K562 (cell line): Measurements from ENCODE around the gene PTH1R. TPM values are rescaled to one million over a fixed set of nuclear protein-coding genes. Genes with fewer than 3 reads are reported as not detected.

Experiments
- ATF7 ChIP-seq: fragments of 450-650 bp; IDR thresholded peaks from 2 replicates; pipeline ENCODE4 v1.7.1; 2014; ENCODE audit warnings: mild to moderate bottlenecking, moderate library complexity
- DIDO1 ChIP-seq: fragments of 450-650 bp; IDR thresholded peaks from 2 replicates; pipeline ENCODE4 v1.6.1; 2016; ENCODE audit warnings: low read depth, missing biosample characterization, missing genetic modification characterization
- GABPB1 ChIP-seq: sonication (generic); formaldehyde crosslinking; IDR thresholded peaks from 2 replicates; pipeline ENCODE4 v1.8.0; 2022; ENCODE audit warnings: mild to moderate bottlenecking, missing genetic modification reagents
- GATA2 ChIP-seq: sonication (generic); formaldehyde crosslinking; IDR thresholded peaks from 2 replicates; pipeline ENCODE4 v1.4.0; 2020; ENCODE audit warnings: mild to moderate bottlenecking, missing genetic modification reagents
- NCOA2 ChIP-seq, 2 experiments: fragments of 450-650 bp; IDR thresholded peaks; 2 replicates each; pipeline ENCODE4 v1.6.1; 2018; ENCODE audit warnings: mild to moderate bottlenecking in 2 of 2, moderate library complexity in 1 of 2; ENCODE audit not compliant: partially characterized antibody in 2 of 2
- PCBP1 ChIP-seq: fragments of 200-400 bp; formaldehyde crosslinking; IDR thresholded peaks from 2 replicates; pipeline ENCODE4 v1.6.1; 2018; ENCODE audit warnings: mild to moderate bottlenecking, low read depth, low read length; ENCODE audit not compliant: poor library complexity, severe bottlenecking
- POU5F1 ChIP-seq: fragments of 150-350 bp; IDR thresholded peaks from 2 replicates; pipeline ENCODE4 v1.6.1; 2014; ENCODE audit warnings: borderline replicate concordance, low read length, low read depth, mild to moderate bottlenecking; ENCODE audit not compliant: partially characterized antibody
- RBBP5 ChIP-seq: fragments of 200-600 bp; sonication (generic); IDR thresholded peaks from 2 replicates; pipeline ENCODE4 v1.6.1; 2012; ENCODE audit warnings: borderline replicate concordance, mild to moderate bottlenecking, low read length, control low read depth, inconsistent platforms; ENCODE audit not compliant: insufficient read depth, poor library complexity, severe bottlenecking
- TCF7 ChIP-seq: sonication (generic); IDR thresholded peaks from 2 replicates; pipeline ENCODE4 v1.6.1; 2016; ENCODE audit warnings: antibody characterized with exemption, borderline replicate concordance
- ZBED1 ChIP-seq: IDR thresholded peaks from 2 replicates; pipeline ENCODE4 v1.6.1; 2014
- ZFP1 ChIP-seq: fragments of 450-650 bp; formaldehyde crosslinking; IDR thresholded peaks from 2 replicates; pipeline ENCODE4 v1.4.0; 2020; ENCODE audit warnings: mild to moderate bottlenecking, mixed read lengths
- ZNF445 ChIP-seq: fragments of 250-450 bp; sonication (Bioruptor Pico); IDR thresholded peaks from 2 replicates; pipeline ENCODE4 v1.4.0; 2020; ENCODE audit warnings: low read depth, mild to moderate bottlenecking, moderate library complexity
- polyA plus RNA-seq, 8 experiments: library from polyadenylated mRNA; depleted of rRNA in 4 of 8; stranded (reverse) in 5 of 8; unstranded in 3 of 8; fragments of >200 nt; fragmentation: Nextera tagmentation in 2 of 8; fragmentation: Illumina TruSeq in 1 of 8; extraction: Ambion mirVana in 2 of 8; extraction: Trizol in 1 of 8; gene quantifications; 2 replicates each; pipeline versions ENCODE4 v1.2.1 to v1.2.3, GENCODE V29; 2011 to 2014; ENCODE audit warnings: inconsistent platforms in 1 of 8, missing spikeins in 1 of 8
- total RNA-seq, 7 experiments: library from RNA; depleted of rRNA in 6 of 7; stranded (reverse); fragments of >200 nt in 6 of 7; fragmentation: Illumina TruSeq in 2 of 7; extraction: Trizol in 2 of 7; gene quantifications; 2 replicates each; pipeline versions ENCODE4 v1.2.1 to v1.2.3, GENCODE V29; 2011 to 2021; ENCODE audit warnings: low replicate concordance in 1 of 7
- TF ChIP-seq, protein P1 (sequence below), 2 experiments: IDR thresholded peaks in 1 of 2; conservative IDR thresholded peaks in 1 of 2; 2 replicates each; pipeline ENCODE4 v1.6.1; 2016; ENCODE audit warnings: low read depth in 2 of 2, mild to moderate bottlenecking in 1 of 2, missing compliant biosample characterization in 1 of 2, missing genetic modification characterization in 1 of 2, moderate library complexity in 1 of 2
- TF ChIP-seq, protein P2 (sequence below): fragments of 150-350 bp; IDR thresholded peaks from 2 replicates; pipeline ENCODE4 v1.6.1; 2014; ENCODE audit warnings: low read depth, mild to moderate bottlenecking, low read length, borderline replicate concordance
- TF ChIP-seq, protein P3 (sequence below): fragments of 250-450 bp; sonication (Bioruptor Pico); IDR thresholded peaks from 2 replicates; pipeline ENCODE4 v1.5.0; 2021; ENCODE audit warnings: mild to moderate bottlenecking, borderline replicate concordance

The PTH1R gene
- total and polyA plus RNA-seq, 9 of the 15 experiments (the other 6 are each of a cell fraction or from before 2014, with no cell fraction given) = not detected

DNA sequence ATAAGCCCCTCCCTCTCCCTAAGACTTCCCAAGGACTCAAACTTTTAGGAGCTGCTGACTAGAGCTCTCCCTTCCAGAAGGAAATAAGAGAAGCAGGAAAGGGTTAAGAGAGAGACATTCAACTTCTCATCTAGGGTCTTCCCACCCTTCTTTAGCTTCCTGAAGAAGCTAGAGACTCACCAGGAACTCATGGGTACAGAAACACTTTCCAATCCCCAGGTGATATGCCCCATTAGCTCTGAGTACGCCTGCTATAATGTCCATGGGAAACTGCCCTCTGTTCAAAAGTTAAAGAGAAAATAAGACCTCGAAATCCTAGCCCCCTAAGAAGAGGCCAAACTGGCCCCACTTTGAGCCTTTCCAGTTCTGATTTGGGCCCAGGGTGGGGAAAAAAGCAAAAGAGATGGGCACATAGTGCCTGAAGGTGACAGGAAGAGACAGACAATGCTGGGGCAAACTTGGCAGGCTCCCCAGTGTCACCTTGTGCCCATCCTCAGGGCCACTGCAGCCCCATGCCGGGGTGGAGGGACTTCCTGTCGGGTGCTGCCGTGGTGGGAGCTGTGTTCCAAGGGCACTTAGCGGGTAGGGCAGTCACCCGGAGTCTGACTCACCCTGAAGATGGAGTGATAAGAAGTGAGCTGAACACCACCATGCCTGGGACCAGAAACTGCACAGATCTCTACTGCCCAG is 69.5 kb downstream of the PTH1R start (continued):
- TF ChIP-seq, protein P1, sequence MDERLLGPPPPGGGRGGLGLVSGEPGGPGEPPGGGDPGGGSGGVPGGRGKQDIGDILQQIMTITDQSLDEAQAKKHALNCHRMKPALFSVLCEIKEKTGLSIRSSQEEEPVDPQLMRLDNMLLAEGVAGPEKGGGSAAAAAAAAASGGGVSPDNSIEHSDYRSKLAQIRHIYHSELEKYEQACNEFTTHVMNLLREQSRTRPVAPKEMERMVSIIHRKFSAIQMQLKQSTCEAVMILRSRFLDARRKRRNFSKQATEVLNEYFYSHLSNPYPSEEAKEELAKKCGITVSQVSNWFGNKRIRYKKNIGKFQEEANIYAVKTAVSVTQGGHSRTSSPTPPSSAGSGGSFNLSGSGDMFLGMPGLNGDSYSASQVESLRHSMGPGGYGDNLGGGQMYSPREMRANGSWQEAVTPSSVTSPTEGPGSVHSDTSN (CRISPR knock-in tag; IDR thresholded peaks at IDR 0.05; ENCODE audit: low read depth) = no peak
- TF ChIP-seq, protein P1 (tag; conservative IDR thresholded peaks at IDR 0.05; ENCODE audit: low read depth) = no peak
- TF ChIP-seq RBBP5 (no peak), ZFP1 (CRISPR knock-in tag) (no peak), GATA2 (peak; percentile 80), POU5F1 (no peak), NCOA2 (IDR thresholded peaks at IDR 0.05; ENCODE audit: partially characterized antibody in 2 of 2) (no peak), TCF7 (no peak), ZBED1 (no peak), ZNF445 (CRISPR knock-in tag) (no peak), DIDO1 (no peak), PCBP1 (no peak), ATF7 (no peak), GABPB1 (CRISPR knock-in tag) (peak; percentile 57; the same call in 1 of the 2 replicates)
- TF ChIP-seq, protein P2, sequence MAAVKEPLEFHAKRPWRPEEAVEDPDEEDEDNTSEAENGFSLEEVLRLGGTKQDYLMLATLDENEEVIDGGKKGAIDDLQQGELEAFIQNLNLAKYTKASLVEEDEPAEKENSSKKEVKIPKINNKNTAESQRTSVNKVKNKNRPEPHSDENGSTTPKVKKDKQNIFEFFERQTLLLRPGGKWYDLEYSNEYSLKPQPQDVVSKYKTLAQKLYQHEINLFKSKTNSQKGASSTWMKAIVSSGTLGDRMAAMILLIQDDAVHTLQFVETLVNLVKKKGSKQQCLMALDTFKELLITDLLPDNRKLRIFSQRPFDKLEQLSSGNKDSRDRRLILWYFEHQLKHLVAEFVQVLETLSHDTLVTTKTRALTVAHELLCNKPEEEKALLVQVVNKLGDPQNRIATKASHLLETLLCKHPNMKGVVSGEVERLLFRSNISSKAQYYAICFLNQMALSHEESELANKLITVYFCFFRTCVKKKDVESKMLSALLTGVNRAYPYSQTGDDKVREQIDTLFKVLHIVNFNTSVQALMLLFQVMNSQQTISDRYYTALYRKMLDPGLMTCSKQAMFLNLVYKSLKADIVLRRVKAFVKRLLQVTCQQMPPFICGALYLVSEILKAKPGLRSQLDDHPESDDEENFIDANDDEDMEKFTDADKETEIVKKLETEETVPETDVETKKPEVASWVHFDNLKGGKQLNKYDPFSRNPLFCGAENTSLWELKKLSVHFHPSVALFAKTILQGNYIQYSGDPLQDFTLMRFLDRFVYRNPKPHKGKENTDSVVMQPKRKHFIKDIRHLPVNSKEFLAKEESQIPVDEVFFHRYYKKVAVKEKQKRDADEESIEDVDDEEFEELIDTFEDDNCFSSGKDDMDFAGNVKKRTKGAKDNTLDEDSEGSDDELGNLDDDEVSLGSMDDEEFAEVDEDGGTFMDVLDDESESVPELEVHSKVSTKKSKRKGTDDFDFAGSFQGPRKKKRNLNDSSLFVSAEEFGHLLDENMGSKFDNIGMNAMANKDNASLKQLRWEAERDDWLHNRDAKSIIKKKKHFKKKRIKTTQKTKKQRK = no peak
- TF ChIP-seq, protein P3, sequence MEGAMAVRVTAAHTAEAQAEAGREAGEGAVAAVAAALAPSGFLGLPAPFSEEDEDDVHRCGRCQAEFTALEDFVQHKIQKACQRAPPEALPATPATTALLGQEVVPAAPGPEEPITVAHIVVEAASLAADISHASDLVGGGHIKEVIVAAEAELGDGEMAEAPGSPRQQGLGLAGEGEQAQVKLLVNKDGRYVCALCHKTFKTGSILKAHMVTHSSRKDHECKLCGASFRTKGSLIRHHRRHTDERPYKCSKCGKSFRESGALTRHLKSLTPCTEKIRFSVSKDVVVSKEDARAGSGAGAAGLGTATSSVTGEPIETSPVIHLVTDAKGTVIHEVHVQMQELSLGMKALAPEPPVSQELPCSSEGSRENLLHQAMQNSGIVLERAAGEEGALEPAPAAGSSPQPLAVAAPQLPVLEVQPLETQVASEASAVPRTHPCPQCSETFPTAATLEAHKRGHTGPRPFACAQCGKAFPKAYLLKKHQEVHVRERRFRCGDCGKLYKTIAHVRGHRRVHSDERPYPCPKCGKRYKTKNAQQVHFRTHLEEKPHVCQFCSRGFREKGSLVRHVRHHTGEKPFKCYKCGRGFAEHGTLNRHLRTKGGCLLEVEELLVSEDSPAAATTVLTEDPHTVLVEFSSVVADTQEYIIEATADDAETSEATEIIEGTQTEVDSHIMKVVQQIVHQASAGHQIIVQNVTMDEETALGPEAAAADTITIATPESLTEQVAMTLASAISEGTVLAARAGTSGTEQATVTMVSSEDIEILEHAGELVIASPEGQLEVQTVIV = no peak
